RWPE1 (cell line): Measurements from ENCODE around the gene RAP2B.
A peak's percentile ranks its signal among the peaks of the same experiment; 100 is the strongest.

Experiments
- CTCF ChIA-PET: fragments of 350-600 bp; sonication (Branson Sonifier 250); formaldehyde crosslinking; extraction: SDS; loops from one replicate; lab custom pipeline; 2021; lab: Yijun Ruan, JAX
- POLR2A ChIA-PET: fragments of 400-600 bp; formaldehyde crosslinking; extraction: SDS; loops from one replicate; lab custom pipeline; 2020; ENCODE audit warnings: antibody characterized with exemption; ENCODE audit not compliant: low non-redundant PET; lab: Yijun Ruan, JAX
- DNase-seq: peaks from one replicate; pipeline ENCODE4 v3.0.0; 2012; ENCODE audit warnings: low spot score
- H3K27ac ChIP-seq: fragments of 450-650 bp; 2 replicates; pipeline ENCODE4 v1.5.1; 2017
- TF ChIP-seq, protein P1 (sequence below): fragments of 450-650 bp; conservative IDR thresholded peaks from 2 replicates; pipeline ENCODE4 v1.5.1; 2017; ENCODE audit warnings: low read depth, mild to moderate bottlenecking

Gene RAP2B

DNA sequence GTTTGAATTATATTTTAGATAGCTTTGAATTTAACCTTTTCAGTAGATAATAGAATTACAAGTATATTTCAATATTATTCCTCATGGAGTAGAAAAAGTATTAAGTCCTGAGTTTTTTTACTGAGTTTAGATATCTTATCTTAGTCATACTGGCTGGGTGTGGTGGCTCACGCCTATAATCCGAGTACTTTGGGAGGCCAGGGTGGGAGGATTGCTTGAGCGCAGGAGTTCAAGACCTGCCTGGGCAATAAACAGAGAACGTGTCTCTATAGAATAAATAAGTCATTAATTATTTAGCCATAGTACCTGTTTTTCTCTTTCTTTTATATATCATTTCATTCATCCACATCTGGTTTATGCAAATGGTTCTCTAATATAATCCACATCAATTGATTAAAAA is 9.9 kb downstream of the RAP2B start:
- DNase-seq, result no peak
- ChIA-PET POLR2A (no interaction called here), CTCF (no interaction called here)

DNA sequence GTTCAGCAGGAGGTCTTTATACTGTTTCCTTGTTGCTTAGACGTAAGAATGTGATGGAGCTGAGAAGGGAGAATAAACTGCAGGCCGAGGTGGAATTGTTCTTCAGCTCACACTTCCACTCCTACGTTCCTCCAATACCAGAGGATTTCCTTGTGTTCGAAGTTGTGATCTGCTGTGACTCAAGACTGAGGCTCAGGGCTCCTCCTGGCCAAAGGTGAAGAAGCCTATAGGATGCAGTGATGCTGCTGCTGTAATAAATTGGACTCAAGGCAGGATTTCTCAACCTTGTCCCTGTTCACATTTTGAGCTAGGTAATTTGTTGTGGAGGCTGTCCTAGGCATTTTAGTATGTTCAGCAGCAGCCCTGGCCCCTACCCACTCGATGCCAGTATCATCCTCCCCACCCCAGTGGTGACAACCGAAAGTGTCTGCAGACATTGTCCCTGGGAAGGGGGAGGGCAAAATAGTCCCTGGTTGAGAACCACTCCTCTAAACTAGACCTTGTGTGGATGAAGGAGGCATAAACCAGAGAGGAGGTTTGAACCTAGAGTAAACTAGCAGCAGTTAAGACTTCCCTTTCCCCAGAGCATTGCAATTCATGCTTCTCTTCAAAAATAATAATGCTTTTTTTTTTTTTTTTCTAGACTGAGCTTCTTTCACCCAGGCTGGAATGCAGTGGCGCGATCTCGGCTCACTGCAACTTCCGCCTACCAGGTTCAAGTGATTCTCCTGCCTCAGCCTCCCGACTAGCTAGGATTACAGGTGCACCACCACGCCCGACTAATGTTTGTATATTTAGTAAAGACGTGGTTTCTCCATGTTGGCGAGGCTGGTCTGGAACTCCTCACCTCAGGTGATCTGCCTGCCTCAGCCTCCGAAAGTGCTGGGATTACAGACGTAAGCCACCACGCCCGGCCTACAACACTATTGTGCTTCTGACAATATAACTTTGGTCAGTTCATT is 11.1 kb downstream of the RAP2B start:
- POLR2A ChIA-PET, result no interaction called here
- TF ChIP-seq, protein P1, sequence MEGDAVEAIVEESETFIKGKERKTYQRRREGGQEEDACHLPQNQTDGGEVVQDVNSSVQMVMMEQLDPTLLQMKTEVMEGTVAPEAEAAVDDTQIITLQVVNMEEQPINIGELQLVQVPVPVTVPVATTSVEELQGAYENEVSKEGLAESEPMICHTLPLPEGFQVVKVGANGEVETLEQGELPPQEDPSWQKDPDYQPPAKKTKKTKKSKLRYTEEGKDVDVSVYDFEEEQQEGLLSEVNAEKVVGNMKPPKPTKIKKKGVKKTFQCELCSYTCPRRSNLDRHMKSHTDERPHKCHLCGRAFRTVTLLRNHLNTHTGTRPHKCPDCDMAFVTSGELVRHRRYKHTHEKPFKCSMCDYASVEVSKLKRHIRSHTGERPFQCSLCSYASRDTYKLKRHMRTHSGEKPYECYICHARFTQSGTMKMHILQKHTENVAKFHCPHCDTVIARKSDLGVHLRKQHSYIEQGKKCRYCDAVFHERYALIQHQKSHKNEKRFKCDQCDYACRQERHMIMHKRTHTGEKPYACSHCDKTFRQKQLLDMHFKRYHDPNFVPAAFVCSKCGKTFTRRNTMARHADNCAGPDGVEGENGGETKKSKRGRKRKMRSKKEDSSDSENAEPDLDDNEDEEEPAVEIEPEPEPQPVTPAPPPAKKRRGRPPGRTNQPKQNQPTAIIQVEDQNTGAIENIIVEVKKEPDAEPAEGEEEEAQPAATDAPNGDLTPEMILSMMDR, result no peak
- H3K27ac ChIP-seq, result peak overlapping the region; percentile 35
- CTCF ChIA-PET, result no interaction called here
- DNase-seq, result no peak

More for the DNA sequence above, 9.9 kb downstream of the RAP2B start:
- H3K27ac ChIP-seq, result no peak overlapping the region
- TF ChIP-seq, protein P1, result no peak

DNA sequence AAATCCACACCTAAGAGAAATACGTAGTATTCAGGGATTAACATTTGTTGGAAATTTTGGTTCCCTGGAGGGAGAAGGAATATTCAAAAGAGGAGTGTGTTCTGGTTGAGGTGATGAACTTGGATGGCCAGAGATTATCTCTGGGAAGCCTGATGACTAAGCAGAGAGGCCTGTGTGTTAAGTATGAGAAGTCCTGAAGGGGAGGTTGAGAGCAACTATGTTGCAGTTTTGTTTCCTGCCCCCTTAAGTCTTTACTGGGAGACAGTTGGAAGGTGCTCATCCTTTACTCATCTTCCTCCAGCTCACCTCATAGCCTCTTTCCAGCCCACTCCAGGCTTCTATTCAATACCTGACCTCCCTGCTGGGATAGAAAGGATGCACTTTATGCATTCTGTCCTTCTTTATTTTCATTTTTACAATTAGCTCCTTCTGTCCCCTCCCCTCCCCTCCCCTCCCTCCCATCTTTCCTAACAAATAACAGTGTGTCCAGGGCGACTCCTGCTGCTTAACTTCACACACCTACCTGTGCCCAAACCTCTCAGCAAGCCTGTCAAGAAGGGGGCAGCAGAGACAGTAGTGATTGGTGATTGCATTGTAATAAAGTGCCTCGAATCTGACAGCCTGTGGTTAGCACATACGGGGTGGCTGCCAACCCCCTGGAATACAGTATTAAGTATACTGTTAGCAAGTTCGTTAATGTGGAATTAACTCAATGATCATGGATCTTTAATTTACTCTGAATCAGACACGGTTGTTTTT is 11.9 kb downstream of the RAP2B start:
- ChIA-PET POLR2A (no interaction called here), CTCF (no interaction called here)
- TF ChIP-seq, protein P1, result no peak
- no peak for DNase-seq
- H3K27ac ChIP-seq, result peak overlapping the region; percentile 35; the same call in 1 of the 2 replicates

DNA sequence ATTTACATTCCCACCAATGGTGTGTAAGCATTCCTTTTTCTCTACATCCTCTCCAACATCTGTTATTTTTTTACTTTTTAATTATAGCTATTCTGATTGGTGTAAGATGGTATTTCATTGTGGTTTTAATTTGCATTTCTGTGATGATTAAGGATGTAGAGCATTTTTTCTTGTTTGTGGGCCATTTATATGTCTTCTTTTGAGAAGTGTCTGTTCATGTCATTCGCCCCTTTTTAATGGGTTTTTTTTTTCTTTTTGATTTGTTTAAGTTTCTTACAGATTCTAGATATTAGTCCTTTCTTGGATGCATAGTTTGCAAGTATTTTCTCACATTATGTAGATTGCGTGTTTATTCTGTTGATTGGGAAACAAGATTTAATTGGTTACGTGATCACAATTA is 14.2 kb downstream of the RAP2B start:
- TF ChIP-seq, protein P1, result no peak
- DNase-seq, result no peak
- POLR2A ChIA-PET, result no interaction called here
- CTCF ChIA-PET, result no interaction called here
- H3K27ac ChIP-seq, result no peak overlapping the region

DNA sequence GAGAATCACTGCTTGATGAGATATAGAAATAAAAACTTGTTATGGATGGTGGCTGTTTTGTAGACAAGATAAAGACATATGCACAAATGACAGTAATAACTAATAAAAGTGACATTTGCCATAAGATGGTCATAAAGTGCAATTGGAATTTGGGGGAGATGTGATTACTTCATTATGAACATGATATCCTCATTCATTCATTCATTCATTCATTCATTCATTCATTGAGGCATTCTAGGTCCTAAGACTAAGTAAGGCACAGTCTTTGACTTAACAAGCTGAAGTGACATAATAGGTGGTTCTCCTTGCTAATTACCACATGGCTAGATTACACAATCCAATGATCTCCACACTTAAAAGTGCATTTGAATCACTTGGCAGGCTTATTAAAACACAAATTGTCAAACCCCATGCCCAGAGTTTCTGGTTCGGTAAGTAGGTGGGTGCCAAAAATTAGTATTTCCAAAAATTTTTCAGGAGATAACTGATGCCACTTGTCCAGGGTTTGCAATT is 18.9 kb downstream of the RAP2B start:
- CTCF ChIA-PET, result interaction anchor here (0.6 to 0.7 kb wide), 2 partner anchors 39 to 574 kb away, joined by 4 read pairs; no protein-coding TSS in a partner anchor
- TF ChIP-seq, protein P1, result no peak
- POLR2A ChIA-PET, result no interaction called here
- no peak overlapping the region for H3K27ac ChIP-seq
- no peak for DNase-seq
